ENCODE measurements around the gene DHX15.

DHX15 gene

GRCh38 chr4:24582235-24582832 is 2.0 kb downstream of the DHX15 start:
- no peak for DNase-seq (ENCODE audit: low spot score)

- DNase-seq (ENCODE audit: low spot score), result no peak
Measured at GRCh38 chr4:24578364-24578763, 6.0 kb downstream of the DHX15 start.

GRCh38 chr4:24576276-24576675 is 8.1 kb downstream of the DHX15 start:
- DNase-seq (ENCODE audit: low spot score), result no peak

GRCh38 chr4:24574236-24574635 is 10.1 kb downstream of the DHX15 start:
- DNase-seq (ENCODE audit: low spot score), result no peak

GRCh38 chr4:24573582-24573981 is 10.8 kb downstream of the DHX15 start:
- no peak for DNase-seq (ENCODE audit: low spot score)

- no peak for DNase-seq (ENCODE audit: low spot score)
Measured at GRCh38 chr4:24570574-24571236, 13.6 kb downstream of the DHX15 start.

GRCh38 chr4:24570172-24570571 is 14.2 kb downstream of the DHX15 start:
- no peak for DNase-seq (ENCODE audit: low spot score)

GRCh38 chr4:24569662-24570061 is 14.7 kb downstream of the DHX15 start:
- no peak for DNase-seq (ENCODE audit: low spot score)

- DNase-seq (ENCODE audit: low spot score), result peak; percentile 36
Measured at GRCh38 chr4:24568425-24568824, 15.9 kb downstream of the DHX15 start.

- DNase-seq (ENCODE audit: low spot score), result no peak
Measured at GRCh38 chr4:24565054-24565453, 19.3 kb downstream of the DHX15 start.

- DNase-seq (ENCODE audit: low spot score), result no peak
Measured at GRCh38 chr4:24564488-24564887, 19.9 kb downstream of the DHX15 start.

GRCh38 chr4:24561438-24562139 is 22.8 kb downstream of the DHX15 start:
- no peak for DNase-seq (ENCODE audit: low spot score)

- no peak for DNase-seq (ENCODE audit: low spot score)
Measured at GRCh38 chr4:24560868-24561368, 23.4 kb downstream of the DHX15 start.

- DNase-seq (ENCODE audit: low spot score), result no peak
Measured at GRCh38 chr4:24559889-24560288, 24.5 kb downstream of the DHX15 start.

GRCh38 chr4:24559032-24559821 is 25.1 kb downstream of the DHX15 start:
- DNase-seq (ENCODE audit: low spot score), result peak; percentile 10

GRCh38 chr4:24557026-24558025 is 27.0 kb downstream of the DHX15 start:
- DNase-seq (ENCODE audit: low spot score), result no peak

GRCh38 chr4:24551492-24552289 is 32.7 kb downstream of the DHX15 start:
- no peak for DNase-seq (ENCODE audit: low spot score)

GRCh38 chr4:24550441-24551175 is 33.7 kb downstream of the DHX15 start:
- no peak for DNase-seq (ENCODE audit: low spot score)

- no peak for DNase-seq (ENCODE audit: low spot score)
Measured at GRCh38 chr4:24547979-24548378, 36.4 kb downstream of the DHX15 start.

All from AG08395 (cell line).